NOMO-1 (cell line): ENCODE results near the gene NMT1.

Experiments
- DNase-seq, 2 experiments: peaks; one replicate each; lab custom pipeline; 2025; ENCODE audit not compliant: unreplicated experiment in 2 of 2; lab: John Stamatoyannopoulos, UW

The NMT1 gene

DNA sequence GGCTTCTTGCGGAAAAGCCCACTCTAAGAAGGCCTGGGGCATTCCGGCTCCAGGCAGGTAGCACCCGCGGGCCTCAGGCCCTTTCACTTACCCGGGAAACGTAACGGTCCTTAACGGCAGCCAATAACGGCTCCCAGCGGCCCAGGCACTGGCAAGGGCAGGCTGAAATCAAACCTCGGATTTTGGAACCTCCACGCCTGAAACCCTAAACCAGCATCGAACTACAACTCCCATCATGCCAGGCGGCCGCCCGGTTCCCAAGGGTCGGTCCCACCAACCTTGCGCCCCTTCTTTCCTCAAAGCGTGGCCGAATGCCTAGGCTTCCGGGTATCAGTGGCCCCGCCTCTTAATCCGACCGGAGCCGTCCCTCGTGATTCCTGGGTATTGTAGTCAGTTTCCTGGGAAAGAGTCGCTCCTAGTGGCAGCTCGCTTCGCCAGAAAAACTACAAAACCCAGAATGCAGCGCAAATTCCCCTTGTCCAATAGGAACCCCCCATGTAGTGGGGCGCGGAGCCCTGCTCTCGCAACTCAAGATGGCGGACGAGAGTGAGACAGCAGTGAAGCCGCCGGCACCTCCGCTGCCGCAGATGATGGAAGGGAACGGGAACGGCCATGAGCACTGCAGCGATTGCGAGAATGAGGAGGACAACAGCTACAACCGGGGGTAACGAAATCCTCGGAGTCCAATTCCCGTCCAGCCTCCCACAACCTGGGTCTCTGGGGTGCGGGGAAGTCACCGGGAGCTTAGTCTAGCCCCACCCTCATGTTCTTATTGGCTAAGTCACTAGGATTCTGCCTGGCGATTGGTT, at the start of gene NMT1:
NMT1 (plus strand) TSS at position 521 of the 809 bp plus-strand sequence; CDS start at position 534, 13 bp downstream.
- peak; percentile 97 to 99 for DNase-seq

DNA sequence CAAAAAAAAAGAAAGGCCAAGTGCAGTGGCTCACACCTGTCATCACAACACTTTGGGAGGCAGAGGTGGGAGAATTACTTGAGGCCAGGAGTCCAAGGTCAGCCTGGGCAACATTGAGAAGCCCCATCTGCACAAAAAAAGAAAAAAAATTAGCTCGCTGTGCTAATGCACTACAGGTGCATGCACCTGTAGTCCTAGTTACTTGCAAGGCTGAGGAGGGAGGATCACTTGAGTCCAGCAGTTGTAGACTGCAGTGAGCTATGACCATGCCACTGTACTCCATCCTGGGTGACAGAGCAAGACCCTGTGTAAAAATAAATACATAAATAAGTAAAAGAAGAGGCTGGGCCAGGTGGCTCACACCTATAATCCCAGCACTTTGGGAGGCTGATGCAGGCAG, 49.4 kb upstream of the NMT1 start:
- DNase-seq = no peak

DNA sequence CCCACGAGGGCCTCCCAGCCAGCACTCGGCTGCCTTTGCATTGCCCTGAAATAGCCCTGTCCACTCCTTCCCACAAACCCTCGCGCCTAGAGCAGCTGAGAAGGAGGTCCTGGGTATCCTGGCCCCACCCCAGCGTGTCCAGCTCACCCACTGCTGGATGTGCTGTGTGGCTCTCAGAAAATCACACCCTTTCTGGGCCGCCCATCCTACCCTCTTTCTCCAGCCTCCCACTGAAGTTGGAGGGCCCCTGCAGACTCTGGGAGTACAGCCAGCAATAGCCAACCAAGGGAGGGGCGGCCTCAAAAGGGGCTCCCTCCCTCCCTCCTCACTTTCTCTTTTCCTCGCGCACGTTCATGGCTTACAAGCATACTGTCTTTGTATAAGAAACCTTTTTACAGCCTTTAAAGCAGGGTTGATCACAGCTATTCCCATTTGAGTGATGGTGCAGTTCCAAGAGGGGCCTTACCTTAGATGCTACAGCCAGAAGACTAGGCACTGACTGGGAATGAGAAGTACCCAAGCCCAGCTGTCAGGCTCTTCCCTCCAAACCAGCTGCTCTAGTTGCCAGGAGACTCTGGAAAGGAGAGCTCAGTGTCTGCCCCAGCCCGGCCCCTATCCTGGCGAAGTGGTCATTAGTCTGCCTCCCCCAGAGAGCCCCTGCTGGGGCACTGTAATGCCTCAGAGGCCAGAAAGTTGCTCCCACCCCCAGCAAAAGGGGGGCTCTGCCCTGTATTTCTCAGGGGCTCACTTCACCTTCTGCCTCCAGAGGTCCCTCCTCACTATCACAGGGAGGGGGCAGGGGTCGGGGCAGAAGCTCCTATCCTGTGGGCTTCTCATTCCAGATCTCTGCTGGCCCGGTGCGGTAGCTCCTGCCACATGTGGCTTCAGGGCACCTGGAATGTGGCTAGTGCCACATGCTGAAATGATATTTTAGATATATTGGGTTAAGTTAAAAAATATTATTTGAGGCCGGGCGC, 47.8 kb upstream of the NMT1 start:
- no peak for DNase-seq

DNA sequence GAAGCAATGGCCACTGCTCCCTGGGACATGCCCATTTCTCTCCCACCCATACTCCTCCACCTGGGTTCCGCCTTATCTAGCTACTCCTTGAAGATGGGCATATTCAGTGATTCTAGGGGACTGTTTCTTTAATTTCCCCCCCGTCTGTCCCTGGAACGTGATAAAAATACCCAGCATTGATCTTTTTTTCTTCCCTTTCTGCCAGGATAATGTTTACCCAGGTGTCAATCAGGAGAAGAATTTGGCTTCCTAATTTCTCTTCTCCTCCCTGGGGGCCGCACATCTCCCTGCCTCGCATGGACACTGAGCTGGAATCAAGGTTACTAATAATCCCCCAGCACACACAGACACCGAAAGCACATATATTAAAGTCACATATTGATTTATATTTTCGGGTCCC, 44.9 kb upstream of the NMT1 start:
- DNase-seq = no peak

DNA sequence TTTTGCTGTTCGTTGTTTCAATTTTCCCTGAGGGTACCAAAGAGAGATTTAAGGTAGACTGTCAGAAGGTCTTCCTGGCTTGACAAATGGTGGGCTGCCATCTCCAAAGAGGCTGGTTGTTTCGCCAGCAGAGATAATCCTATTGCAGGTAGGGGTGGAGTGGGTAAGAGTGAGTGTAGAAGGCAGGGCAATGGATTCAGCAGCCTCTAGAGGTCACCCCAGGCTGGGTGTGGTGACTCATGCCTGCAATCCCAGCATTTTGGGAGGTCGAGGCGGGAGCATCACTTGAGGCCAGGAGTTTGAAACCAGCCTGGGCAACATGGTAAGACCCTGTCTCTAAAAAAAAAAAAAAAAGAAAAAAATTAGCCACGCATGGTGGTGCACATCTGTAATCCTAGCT, 44.3 kb upstream of the NMT1 start:
- DNase-seq = no peak

DNA sequence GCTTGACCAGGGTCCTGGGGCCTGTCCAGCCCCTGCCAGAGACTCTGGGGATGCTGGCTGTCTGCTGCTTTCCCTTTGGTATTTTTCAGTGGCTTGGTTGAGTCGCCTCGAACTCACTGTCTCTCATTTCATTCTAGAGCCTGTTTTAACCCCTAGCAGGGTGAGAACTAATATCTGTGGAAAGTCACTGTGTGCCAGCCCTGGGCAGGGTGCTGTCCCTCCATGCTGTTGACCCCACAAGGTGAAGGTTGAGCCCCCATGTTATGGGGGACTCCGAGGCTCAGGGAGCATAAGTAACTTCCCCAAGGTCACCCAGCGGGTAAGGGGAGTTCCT, 42.6 kb upstream of the NMT1 start:
- no peak for DNase-seq

DNA sequence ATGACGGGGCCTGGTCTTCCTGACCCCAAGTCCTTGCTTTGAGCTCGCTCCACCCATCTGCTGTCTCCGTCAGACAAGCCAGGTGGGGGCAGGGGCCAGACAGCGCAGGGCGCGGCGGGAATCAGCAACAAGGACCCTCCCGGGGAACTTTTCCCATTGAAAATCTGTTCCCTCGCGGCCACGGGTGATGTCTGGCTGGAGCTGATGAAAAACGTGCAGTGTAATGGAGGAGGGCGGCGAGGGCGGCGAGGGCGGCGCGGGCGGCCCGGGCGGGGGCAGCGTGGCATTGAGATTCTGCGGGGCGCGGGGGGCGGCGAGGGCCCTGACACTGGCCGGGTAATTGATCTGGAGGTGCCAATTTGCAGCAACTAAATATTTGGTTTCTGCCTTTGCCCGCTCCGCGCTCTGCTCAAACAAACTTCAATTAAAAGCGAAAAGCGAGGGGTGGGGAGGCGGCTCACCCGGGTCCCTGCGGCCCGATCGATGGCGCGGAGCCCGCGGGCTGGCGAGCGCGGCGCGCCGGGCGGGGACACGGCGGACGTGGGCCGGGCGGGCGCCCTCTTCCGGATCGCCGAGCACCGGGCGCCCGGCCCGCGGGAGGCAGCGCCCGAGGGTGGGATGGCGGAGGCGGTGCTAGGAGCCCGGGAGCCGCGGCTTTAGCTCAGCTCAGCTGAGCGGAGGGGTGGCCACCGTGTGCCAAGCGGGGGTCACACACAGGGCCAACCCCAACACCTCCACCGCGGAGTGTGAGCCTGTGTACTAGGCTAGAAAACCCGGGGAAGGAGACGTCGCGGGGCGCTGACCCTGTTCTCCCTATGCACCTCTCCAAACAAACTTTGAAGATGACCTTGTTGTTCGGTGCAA, 42.0 kb upstream of the NMT1 start:
- peak; percentile 30 to 71 for DNase-seq

DNA sequence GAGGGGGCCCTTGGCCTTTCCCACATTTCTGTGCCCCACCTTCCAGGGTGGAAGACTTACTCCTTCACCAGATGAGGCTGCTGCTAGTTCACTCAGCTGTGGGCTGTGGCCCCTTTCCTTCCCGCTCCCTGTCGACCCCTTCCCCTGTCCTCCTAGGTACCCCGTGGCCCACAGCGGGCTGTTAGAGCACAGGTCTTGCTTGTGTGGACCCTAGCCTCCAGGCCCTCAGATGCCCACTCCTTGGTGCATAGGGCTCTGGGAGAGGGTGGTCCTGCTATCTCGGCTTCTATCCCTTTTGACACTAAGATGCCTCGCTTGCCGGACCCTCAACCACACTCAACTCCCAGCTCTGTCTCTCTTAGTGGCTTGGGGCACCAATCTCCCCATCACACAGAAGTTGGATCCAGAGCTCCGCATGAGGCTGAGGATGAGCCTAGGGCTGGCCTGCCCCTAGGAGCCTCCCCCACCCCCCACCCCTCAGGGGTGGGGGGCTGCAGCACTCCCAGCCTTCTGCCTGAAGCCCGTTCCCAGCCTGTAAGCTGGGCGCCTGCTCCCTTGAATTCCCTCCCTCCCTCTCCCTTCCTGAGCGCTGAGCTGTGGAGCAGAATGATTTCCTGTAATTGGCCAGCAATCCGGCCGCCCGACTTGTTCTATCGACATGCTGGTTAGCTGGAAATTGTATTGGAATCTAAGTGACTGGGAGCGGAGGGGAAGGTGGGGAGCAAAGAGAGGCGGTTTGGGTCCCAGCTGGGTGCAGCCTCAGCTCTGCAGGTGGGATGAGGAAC, 40.6 kb upstream of the NMT1 start:
- no peak for DNase-seq

DNA sequence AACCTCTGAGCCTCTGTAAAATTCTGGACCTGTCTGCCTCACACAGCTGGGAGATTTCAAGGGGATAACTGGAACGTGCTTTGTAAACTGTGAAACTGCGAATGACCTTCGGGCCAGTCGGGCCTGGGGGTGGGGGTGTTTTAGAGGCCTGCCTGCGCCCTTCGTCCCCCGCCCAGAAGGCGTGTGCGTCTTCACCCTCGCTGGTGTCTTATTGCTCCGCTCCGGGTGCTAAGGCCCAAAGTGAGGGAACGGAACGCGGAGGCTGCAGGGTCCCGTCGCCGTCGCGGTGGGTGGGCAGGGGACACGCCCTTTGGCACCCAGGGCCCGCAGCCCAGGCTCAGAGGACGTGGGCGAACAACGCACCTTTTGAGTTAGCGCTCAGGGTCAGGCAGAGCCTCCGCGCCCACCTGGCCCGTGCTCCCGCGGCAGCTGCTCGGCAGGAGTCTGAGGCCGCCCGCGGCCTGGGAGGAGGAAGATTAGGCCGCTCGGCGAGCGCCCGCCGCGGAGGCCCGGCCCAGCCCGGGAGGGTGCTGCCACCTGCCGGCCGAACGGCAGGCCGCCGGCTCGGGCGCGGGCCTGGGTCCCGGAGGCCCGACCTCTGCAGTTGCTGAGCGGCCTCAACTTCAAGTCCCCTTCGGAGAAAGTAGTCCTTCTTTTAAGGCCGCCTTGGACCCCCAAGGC, 39.4 kb upstream of the NMT1 start:
- peak; percentile 41 to 59 for DNase-seq

DNA sequence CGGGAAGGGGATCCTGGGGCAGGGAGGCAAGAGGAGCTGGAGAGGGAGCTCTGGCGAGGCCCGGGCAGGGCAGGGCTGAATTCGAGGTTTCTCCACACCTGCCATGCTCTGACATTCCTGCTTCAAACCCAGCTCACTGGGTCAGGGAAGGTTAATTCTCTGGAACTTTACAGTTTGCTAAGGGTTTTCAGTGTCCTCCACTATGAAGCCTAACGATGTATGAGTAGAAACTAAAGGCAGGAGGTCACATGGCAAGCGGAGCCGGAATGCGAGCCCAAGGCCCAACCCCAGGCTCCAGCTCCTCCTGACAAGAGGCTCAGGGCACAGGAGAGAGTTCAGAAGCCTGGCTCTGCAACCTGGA, 38.8 kb upstream of the NMT1 start:
- DNase-seq = no peak

DNA sequence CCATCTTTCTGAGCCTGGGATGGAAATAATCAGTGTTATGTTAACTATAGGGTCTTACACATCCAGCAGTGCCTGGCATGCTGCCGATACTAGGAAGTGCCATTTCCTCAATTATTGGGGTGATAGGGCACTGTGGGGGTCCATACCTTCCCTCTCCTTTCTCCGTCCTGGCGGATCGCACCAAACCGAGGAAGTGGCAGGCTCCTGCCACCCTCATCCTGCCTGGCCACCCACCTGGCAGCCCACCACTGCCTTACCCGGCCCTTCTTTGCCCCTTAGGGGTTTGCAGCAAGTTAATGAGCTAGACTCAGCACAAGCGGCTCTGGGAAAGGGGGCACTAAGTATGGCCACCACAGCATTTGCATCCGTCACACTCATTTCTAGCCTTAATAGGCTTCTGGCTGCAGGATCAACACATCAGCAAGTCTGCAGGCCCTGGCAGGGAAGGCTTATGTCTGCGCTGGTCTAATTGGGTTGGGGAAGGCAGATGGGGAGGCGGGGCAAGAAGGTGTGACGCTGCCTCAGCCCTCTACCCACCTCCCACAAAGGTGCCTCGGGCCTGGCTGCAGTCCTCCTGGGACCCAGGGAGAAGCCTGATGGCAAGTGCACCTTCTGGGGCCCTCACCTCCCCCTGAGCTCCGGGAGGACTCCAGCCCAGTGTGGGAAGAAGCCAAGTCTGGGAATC, 38.3 kb upstream of the NMT1 start:
- no peak for DNase-seq

DNA sequence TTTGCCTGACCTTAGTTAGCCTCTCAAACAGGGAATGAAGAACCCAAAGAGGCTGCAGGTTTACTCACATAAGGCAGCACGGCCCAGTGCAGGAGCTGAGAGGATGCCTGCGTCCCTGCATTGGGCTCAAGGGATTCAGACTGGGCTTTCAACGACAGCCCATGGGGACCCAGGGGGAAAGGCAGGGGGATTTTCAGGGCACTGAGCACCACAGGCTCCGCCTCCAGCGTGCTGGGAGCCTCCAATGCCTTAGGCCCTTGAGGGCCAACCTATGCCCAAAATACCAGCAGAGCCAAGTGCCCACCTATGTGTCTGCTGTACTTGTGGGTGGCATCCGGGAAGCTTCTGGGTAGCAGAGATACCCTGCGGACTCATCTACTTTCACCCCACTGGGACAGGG, 32.0 kb upstream of the NMT1 start:
- no peak for DNase-seq

DNA sequence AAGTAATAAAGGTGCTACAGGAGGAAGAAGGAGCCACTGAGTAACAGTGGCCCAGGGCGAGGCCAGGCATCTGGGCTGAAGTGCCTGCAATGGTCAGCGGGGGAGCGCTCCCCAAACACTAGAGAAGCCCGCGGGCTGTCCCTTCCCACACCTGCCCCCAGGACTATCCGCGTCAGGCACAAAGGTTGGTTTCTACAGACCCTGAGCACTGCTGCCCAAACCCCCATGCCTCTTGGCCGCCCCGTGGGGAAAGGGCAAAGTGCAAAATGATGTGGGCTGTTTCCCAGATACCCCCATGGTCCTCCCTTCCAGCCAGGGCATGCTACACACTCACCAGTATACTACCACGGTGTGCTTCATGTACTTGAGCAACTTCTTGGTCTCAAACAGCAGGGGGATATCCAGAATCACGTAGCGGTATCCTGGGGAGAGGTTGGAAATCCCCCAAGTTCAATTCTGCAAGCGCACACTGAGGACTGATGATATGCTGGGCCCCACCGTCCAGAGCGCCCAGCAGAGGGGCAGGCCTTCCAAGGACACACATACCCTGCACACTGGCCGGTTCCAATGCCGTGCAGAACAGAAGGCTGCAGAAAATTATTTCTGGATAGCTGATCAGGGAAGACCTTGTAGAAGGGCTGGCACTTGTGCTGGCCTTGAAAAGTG, 31.2 kb upstream of the NMT1 start:
- no peak for DNase-seq

DNA sequence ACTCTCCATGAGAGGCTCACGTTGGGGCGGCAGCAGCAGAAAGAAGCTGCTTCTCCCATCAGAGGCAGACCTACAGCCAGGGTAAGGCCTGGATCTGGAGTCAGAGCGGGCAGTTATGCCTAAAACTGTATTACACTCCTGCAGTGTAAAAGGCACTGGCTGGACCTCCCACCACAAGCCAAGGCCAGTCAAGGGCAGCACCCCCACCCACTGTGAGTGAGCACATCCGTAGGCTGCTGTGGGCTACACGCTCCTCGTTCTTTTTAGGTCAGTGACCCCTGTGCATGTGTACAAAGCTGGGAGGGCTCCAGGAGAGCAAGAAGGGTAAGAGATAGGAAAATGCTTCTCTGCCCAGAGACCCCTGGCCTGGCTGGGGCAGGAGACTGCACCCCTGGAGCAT, 30.4 kb upstream of the NMT1 start:
- no peak for DNase-seq

DNA sequence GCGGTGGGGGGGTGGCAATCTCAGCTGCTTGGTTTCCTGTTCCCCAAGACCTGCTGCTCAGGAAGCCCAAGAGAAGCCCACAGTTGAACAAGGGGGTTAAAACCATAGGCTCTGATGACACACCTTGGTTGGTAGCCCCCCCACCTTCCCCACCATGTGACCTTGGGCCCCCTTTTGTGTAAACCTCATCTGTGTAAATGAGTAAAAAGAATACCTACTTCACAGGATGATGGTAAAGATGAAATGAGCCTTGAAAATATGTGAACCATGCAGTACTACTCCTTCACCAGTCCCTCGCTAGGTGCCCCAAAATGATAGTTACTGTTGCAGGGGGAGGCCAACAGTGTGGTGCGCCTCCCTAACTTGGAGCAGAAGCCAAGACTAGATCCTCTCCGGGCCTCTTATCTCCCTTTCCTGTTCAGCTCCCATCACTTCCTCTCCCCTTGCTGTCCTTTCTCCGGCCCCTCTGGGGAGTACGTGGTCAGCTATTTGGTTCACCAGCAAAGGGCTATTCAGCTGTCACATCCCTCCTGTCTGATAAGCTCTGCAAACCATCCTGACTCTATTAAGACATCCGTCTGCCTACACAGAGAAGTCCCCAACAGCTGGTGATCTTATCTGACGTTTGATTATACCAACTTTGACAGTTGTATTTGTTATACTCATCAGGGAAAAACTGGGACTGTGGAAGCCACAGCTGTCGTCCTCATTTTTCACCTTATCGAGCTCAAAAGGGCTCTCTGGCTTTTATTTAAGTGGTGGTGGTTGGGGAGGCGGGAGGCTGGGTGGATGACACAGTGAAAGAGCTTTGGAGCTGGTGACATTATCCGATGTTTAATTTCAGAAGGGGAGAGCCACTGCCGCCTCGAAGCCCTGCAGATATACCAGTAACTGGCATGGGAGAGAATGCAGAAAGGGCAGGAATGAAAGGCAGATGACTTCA, 29.6 kb upstream of the NMT1 start:
- DNase-seq = no peak

DNA sequence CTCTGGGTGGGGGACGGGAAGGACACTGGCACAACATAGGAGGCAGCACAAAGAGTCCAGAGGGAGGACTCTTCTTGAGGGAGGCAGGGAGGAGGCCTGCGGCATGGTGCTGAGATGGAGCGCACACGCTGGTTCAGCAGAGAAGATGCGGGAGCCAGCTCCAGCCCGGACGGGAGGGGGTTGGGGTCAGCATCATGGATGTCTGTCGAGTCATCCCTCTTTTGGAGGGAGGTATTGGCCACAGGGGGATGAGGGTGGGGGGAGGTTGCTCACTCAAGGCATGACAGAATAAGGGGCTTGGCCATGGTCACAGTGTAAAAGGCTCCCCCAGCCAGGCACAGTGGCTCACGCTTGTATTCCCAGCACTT, 29.0 kb upstream of the NMT1 start:
- no peak for DNase-seq

DNA sequence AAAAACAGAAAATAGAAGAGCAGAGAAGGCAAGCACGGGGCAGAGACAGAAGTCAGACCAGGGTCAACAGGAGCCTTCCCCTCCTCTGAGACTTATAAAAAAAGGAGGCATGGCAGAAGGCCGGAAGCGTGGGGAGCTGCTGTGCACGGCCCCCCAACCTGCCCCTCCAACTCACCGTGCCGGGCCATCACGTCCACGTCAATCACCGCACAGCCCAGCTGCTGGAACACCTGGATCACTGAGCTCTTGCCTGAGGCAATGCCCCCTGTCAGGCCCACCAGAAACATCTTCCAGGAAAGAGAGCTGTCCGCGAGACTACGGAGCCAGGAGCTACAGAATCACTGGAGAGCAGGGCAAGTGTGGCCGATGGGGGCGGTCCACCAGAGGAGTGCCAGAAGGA, 26.5 kb upstream of the NMT1 start:
- no peak for DNase-seq

DNA sequence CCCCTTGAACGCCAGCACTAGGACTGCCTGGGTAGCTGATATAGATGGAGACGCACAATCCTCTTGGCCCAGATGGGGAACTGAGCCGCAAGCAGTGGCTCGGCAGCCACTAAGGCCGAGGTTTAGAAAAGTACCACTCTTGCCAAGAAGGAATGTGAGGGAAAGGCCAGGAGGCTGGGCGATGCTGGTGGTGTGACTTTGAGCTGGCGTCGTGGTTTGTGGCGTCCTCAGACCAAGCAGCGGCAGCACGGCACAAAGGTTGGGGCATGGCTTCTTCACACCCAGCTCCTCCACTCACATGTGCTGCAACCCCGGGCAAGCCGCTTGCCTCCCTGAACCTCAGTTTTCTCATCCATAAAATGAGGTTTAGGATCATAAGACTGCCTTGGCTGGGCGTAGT, 25.3 kb upstream of the NMT1 start:
- DNase-seq = no peak
